Neural cell (in vitro differentiated cells): Measurements from ENCODE around the gene NGEF. TPM values are rescaled to one million over a fixed set of nuclear protein-coding genes. Genes with fewer than 3 reads are reported as not detected.

ENCODE experiments used
- H2AFZ ChIP-seq: fragments of 200-600, 300-800 bp; sonication (generic), shearing (Covaris generic); 2 replicates; pipeline ENCODE4 v1.6.0; 2014; ENCODE audit warnings: low read depth, mild to moderate bottlenecking, antibody characterized with exemption, low read length, moderate library complexity
- H3F3A ChIP-seq: fragments of 200-600 bp; shearing (Covaris generic); 2 replicates; pipeline ENCODE4 v1.6.1; 2016; ENCODE audit warnings: mild to moderate bottlenecking, moderate library complexity, mixed read lengths, antibody characterized with exemption, low read length; ENCODE audit not compliant: insufficient read depth, poor library complexity, severe bottlenecking
- H3K27ac ChIP-seq: fragments of 200-600, 300-800 bp; sonication (generic), shearing (Covaris generic); 2 replicates; pipeline ENCODE4 v1.5.1; 2014; ENCODE audit warnings: mild to moderate bottlenecking, low read length, moderate library complexity
- H3K27me3 ChIP-seq: fragments of 300-800, 200-600 bp; sonication (generic), shearing (Covaris generic); 2 replicates; pipeline ENCODE4 v1.6.0; 2014; ENCODE audit warnings: mild to moderate bottlenecking, low read depth, low read length, moderate library complexity; ENCODE audit not compliant: insufficient read depth
- H3K36me3 ChIP-seq: fragments of 300-800, 200-600 bp; sonication (generic), shearing (Covaris generic); 2 replicates; pipeline ENCODE4 v1.5.1; 2014; ENCODE audit warnings: mild to moderate bottlenecking, antibody characterized with exemption, low read length, moderate library complexity; ENCODE audit not compliant: insufficient read depth
- H3K4me2 ChIP-seq: fragments of 300-800, 200-600 bp; sonication (generic), shearing (Covaris generic); 2 replicates; pipeline ENCODE4 v1.6.0; 2014; ENCODE audit warnings: mild to moderate bottlenecking, low read length
- H3K4me3 ChIP-seq: fragments of 300-800, 200-600 bp; sonication (generic), shearing (Covaris generic); 2 replicates; pipeline ENCODE4 v1.5.1; 2014; ENCODE audit warnings: mild to moderate bottlenecking, low read length, moderate library complexity
- H3K79me2 ChIP-seq: fragments of 200-600 bp; shearing (Covaris generic); replicated peaks from 2 replicates; pipeline ENCODE4 v1.6.0; 2014; ENCODE audit warnings: mild to moderate bottlenecking, low read length, moderate library complexity; ENCODE audit not compliant: insufficient read depth
- H3K9ac ChIP-seq: fragments of 300-800, 200-600 bp; sonication (generic), shearing (Covaris generic); 2 replicates; pipeline ENCODE4 v1.6.1; 2016; ENCODE audit warnings: mild to moderate bottlenecking, low read length, mixed read lengths
- H3K9me2 ChIP-seq: fragments of 200-600 bp; shearing (Covaris generic); 2 replicates; pipeline ENCODE4 v1.6.1; 2016; ENCODE audit warnings: mild to moderate bottlenecking, low read length, mixed read lengths; ENCODE audit not compliant: insufficient read depth
- H3K9me3 ChIP-seq: fragments of 200-600, 300-800 bp; sonication (generic), shearing (Covaris generic); 2 replicates; pipeline ENCODE4 v1.6.1; 2016; ENCODE audit warnings: mild to moderate bottlenecking, mixed run types, low read length, moderate library complexity, mixed read lengths
- H4K20me1 ChIP-seq: fragments of 200-600 bp; shearing (Covaris generic); 2 replicates; pipeline ENCODE4 v1.6.1; 2016; ENCODE audit warnings: mild to moderate bottlenecking, mixed run types; ENCODE audit not compliant: insufficient read depth
- EP300 ChIP-seq: fragments of 450-650 bp; conservative IDR thresholded peaks from 2 replicates; pipeline ENCODE4 v1.6.1; 2014; ENCODE audit warnings: antibody characterized with exemption, mild to moderate bottlenecking, moderate library complexity; ENCODE audit not compliant: poor library complexity, severe bottlenecking
- EZH2 ChIP-seq: fragments of 200-600, 300-800 bp; shearing (Covaris generic), sonication (generic); IDR thresholded peaks from 2 replicates; pipeline ENCODE4 v1.6.1; 2014; ENCODE audit warnings: antibody characterized with exemption, low read length, borderline replicate concordance, mild to moderate bottlenecking; ENCODE audit not compliant: insufficient read depth, poor library complexity, severe bottlenecking
- MXI1 ChIP-seq: fragments of 450-650 bp; conservative IDR thresholded peaks from 2 replicates; pipeline ENCODE4 v1.6.1; 2014; ENCODE audit warnings: antibody characterized with exemption, mild to moderate bottlenecking; ENCODE audit not compliant: poor library complexity, severe bottlenecking
- POLR2AphosphoS5 ChIP-seq: IDR thresholded peaks from 2 replicates; pipeline ENCODE4 v1.6.1; 2012
- RAD21 ChIP-seq: fragments of 450-650 bp; conservative IDR thresholded peaks from 2 replicates; pipeline ENCODE4 v1.6.1; 2014; ENCODE audit warnings: antibody characterized with exemption, mild to moderate bottlenecking, moderate library complexity
- SMC3 ChIP-seq: fragments of 450-650 bp; conservative IDR thresholded peaks from 2 replicates; pipeline ENCODE4 v1.6.1; 2014; ENCODE audit warnings: antibody characterized with exemption, mild to moderate bottlenecking, moderate library complexity; ENCODE audit not compliant: poor library complexity
- TAF1 ChIP-seq: IDR thresholded peaks from 2 replicates; pipeline ENCODE4 v1.6.1; 2012; ENCODE audit warnings: low read depth
- polyA plus RNA-seq: library from polyadenylated mRNA; depleted of rRNA; stranded (reverse); fragments of >200 nt; gene quantifications from 2 replicates; pipeline ENCODE4 v1.2.3, GENCODE V29; 2014
- TF ChIP-seq, protein P1 (sequence below): IDR thresholded peaks from 2 replicates; pipeline ENCODE4 v1.6.1; 2012; ENCODE audit warnings: borderline replicate concordance
- TF ChIP-seq, protein P2 (sequence below): fragments of 450-650 bp; IDR thresholded peaks from 2 replicates; pipeline ENCODE4 v1.5.1; 2014; ENCODE audit warnings: antibody characterized with exemption, mild to moderate bottlenecking, moderate library complexity; ENCODE audit not compliant: poor library complexity, severe bottlenecking

Gene NGEF
- polyA plus RNA-seq, 1 donor from 2014 or later, result 5.2 TPM

DNA sequence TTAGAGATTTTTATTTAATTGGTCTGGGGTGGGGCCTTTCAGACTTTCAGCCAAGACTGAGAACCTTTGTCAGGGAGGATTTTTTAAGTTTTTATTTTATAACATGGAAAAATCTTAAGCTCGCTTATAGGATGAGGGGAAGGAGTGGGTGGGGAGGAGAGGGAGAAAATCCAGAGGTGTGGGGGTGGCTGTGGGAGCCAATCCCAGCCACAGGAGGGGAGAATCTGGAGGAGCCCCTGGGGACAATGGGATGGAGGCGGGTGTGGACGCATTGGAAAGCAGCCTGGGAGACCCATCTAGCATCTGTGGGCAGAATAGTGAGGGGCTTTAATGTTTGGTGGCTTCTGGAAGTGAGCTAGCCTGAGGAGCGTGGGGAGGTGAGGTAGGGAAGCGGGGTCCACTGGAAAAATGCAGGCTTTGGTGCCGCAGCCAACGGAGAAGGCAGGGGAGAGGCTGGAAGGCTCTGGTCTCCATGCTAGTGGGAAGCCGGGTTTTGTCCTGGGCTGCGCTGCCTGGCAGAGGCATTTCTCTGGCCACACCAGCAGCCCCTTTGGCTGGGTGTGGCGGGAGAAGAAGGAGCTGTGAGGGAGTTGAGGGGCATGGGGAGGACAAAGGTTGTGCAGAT is 35.6 kb upstream of the NGEF start:
- Histone ChIP-seq H3K79me2 (no peaks in the 10 kb centered on the region), H3K9me3 (no peaks in the 10 kb centered on the region), H3K27me3 (no peaks in the 10 kb centered on the region), H4K20me1 (no peaks in the 10 kb centered on the region), H3K36me3 (no peaks in the 10 kb centered on the region), H3K4me2 (no peak overlapping the region), H3F3A (no peaks in the 10 kb centered on the region), H3K9me2 (no peaks in the 10 kb centered on the region), H3K4me3 (no peak overlapping the region), H2AFZ (no peak overlapping the region), H3K9ac (no peak overlapping the region), H3K27ac (no peak overlapping the region)
- no peak for TF ChIP-seq EZH2
- TF ChIP-seq RAD21, result no peak
- no peak for TF ChIP-seq SMC3
- no peak for TF ChIP-seq POLR2AphosphoS5
- no peak for TF ChIP-seq TAF1
- TF ChIP-seq, protein P1, sequence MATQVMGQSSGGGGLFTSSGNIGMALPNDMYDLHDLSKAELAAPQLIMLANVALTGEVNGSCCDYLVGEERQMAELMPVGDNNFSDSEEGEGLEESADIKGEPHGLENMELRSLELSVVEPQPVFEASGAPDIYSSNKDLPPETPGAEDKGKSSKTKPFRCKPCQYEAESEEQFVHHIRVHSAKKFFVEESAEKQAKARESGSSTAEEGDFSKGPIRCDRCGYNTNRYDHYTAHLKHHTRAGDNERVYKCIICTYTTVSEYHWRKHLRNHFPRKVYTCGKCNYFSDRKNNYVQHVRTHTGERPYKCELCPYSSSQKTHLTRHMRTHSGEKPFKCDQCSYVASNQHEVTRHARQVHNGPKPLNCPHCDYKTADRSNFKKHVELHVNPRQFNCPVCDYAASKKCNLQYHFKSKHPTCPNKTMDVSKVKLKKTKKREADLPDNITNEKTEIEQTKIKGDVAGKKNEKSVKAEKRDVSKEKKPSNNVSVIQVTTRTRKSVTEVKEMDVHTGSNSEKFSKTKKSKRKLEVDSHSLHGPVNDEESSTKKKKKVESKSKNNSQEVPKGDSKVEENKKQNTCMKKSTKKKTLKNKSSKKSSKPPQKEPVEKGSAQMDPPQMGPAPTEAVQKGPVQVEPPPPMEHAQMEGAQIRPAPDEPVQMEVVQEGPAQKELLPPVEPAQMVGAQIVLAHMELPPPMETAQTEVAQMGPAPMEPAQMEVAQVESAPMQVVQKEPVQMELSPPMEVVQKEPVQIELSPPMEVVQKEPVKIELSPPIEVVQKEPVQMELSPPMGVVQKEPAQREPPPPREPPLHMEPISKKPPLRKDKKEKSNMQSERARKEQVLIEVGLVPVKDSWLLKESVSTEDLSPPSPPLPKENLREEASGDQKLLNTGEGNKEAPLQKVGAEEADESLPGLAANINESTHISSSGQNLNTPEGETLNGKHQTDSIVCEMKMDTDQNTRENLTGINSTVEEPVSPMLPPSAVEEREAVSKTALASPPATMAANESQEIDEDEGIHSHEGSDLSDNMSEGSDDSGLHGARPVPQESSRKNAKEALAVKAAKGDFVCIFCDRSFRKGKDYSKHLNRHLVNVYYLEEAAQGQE, result no peak
- TF ChIP-seq, protein P2, sequence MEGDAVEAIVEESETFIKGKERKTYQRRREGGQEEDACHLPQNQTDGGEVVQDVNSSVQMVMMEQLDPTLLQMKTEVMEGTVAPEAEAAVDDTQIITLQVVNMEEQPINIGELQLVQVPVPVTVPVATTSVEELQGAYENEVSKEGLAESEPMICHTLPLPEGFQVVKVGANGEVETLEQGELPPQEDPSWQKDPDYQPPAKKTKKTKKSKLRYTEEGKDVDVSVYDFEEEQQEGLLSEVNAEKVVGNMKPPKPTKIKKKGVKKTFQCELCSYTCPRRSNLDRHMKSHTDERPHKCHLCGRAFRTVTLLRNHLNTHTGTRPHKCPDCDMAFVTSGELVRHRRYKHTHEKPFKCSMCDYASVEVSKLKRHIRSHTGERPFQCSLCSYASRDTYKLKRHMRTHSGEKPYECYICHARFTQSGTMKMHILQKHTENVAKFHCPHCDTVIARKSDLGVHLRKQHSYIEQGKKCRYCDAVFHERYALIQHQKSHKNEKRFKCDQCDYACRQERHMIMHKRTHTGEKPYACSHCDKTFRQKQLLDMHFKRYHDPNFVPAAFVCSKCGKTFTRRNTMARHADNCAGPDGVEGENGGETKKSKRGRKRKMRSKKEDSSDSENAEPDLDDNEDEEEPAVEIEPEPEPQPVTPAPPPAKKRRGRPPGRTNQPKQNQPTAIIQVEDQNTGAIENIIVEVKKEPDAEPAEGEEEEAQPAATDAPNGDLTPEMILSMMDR, result no peak
- no peak for TF ChIP-seq EP300
- TF ChIP-seq MXI1, result no peak

- H3K36me3 ChIP-seq, result no peaks in the 10 kb centered on the region
- no peaks in the 10 kb centered on the region for H3F3A ChIP-seq
- H3K27me3 ChIP-seq, result no peaks in the 10 kb centered on the region
- H2AFZ ChIP-seq, result no peak overlapping the region
- no peak for TF ChIP-seq SMC3
- TF ChIP-seq EP300, result no peak
- TF ChIP-seq, protein P2, result no peak
- no peak for TF ChIP-seq EZH2
- TF ChIP-seq RAD21, result no peak
- no peak for TF ChIP-seq MXI1
- no peak for TF ChIP-seq POLR2AphosphoS5
- TF ChIP-seq, protein P1, result no peak
- TF ChIP-seq TAF1, result no peak
- H3K27ac ChIP-seq, result no peak overlapping the region
- H3K79me2 ChIP-seq, result no peaks in the 10 kb centered on the region
- H3K4me3 ChIP-seq, result no peak overlapping the region
- no peak overlapping the region for H3K4me2 ChIP-seq
- no peak overlapping the region for H3K9ac ChIP-seq
- H4K20me1 ChIP-seq, result no peaks in the 10 kb centered on the region
- H3K9me2 ChIP-seq, result no peaks in the 10 kb centered on the region
- H3K9me3 ChIP-seq, result no peaks in the 10 kb centered on the region
Observed at GRCh38 chr2:233047667-233048066, 34.6 kb upstream of the NGEF start.
